GM19238 (cell line): ENCODE measurements around the gene SPTB.

Experiments used
- DNase-seq: peaks from one replicate; pipeline ENCODE4 v3.0.0; 2011; ENCODE audit warnings: low spot score; ENCODE audit not compliant: insufficient read length

SPTB gene

GRCh38 chr14:64885559-64885958 is 5.9 kb upstream of the SPTB start:
- DNase-seq = no peak

- DNase-seq = no peak
These were observed 764 bp upstream of the SPTB start for GRCh38 chr14:64880221-64881121.

GRCh38 chr14:64878837-64879634 is 671 bp downstream of the SPTB start:
- no peak for DNase-seq

DNA sequence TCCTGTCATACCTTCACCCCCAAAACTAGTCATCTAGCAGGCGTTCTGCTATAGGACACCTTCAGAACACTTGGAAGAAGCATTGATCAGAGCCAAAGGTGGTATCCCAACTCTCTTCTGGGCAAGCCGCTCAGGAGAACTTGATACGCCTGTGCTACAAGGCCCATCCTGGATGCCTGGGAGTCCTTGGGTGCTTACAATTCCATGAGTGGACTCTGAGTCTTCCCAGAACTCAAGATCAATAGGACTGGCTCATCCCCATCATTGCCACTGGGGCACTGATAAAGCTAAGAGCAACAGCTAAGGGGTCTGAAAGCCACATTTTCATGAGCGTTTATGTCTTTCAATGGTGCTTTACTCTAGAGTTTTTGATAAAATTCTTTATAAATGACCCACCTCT is 1.9 kb downstream of the SPTB start:
- no peak for DNase-seq

DNA sequence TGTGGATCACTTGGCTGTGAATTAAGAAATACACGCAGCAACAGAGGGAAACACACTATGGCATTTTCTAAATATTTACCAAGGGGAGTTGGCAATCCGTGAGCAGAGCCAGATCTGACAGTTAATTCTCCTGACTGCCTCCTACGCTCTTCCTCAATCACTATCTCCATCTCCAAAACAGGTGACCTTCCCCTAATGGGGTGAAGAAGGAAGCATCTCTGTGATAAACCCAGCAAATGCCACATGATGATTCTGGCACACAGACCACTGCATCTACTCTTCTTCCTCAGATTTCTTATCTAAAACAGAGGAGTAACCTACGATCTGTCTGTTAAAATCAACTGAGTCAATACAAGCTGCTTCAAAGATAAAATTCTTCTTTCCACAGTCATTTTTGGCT is 4.4 kb downstream of the SPTB start:
- no peak for DNase-seq

GRCh38 chr14:64873506-64874219 is 6.0 kb downstream of the SPTB start:
- DNase-seq = no peak

DNA sequence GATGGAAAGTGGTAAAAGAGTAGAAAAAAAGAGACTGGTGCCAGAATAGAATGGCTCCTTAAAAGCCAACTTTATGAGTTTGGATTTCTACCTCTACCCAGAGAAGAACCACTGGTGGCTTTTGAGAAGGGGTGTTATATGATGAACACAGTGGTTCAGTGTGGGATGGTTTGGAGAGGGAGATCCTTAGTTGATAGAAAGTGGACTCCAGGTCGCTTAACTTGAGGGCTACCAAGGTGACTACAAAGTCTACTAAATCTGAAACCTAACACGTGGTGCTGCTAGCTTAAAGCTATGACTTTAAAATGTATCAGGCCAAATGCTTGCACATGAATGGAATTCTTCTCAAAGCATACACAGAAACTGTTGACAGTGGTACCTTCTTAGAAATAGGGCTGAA is 8.4 kb downstream of the SPTB start:
- DNase-seq = no peak

DNA sequence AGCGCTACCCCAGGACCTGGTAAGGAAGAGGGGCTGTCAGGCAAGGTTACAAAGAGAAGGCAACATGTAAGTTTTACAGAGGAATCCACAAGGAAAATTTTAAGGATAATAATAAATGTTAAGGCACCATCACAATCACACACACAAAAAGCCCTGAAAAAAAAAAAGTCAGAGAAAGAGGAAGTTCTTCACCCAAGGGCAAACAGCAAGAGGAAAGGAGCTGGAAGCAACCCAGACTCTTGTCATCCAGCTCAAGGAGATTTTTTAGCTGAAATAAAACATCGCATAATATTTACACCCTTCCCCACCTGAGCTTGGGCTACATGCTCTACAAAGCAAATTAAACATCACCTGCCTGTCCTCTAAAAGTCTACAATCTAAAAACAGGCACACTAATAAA is 9.5 kb downstream of the SPTB start:
- DNase-seq = no peak

DNA sequence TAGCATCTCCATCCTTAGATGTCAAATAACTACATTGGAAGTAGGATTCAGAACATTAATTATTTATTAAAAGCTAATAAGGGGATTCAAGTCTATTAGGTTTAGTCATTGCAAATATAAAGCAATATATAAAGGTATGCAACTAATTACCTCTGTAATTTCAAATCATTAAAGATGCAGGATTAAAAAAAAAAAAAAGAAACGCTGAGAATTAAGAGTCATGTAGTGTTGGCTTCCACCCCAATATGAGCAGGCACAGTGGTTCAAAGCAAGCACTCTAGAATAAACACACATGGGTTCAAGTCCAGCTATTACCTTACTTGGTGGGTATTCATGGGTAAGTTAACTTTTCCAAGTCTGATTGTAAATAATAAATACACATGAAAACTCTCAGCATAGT is 10.9 kb downstream of the SPTB start:
- DNase-seq = no peak

GRCh38 chr14:64868379-64868778 is 11.3 kb downstream of the SPTB start:
- DNase-seq = no peak

DNA sequence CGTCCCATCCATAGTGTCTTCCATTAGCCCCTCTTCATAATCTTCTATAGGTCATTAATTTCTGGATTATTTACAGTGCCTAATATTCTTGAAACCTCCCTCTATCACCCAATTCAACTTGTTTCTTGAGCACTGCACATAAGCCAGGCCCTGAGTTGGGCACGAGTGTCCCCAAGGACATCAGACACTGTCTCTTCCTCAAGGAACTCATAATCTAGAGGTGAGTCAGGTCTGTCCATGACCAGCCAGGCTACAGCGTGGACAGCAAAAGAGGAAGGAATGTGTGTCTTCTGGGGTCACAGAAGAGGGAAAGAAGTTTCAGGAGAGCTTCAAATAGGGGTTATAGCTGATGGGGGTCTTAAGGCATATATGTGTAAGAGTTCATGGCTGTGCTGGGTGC is 12.5 kb downstream of the SPTB start:
- DNase-seq = no peak

DNA sequence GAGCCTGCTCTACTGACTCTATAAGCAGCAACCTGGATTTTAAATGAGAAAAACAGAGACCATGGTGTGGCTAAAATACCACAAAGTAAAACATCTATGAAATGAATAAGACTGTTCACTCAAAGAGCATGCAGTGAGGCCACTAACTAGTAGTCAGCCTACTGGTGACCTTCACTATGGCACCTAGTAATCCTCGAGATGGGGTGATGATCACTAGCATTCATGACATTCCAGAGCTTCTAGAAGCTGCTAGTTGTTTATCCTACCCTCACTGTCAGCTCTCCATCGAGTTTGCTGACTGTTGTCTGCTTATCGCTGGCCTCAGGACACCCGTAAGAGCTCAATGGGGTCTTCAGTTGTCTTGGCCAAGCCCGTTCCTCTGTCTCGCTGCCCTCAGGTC is 13.7 kb downstream of the SPTB start:
- DNase-seq = no peak

DNA sequence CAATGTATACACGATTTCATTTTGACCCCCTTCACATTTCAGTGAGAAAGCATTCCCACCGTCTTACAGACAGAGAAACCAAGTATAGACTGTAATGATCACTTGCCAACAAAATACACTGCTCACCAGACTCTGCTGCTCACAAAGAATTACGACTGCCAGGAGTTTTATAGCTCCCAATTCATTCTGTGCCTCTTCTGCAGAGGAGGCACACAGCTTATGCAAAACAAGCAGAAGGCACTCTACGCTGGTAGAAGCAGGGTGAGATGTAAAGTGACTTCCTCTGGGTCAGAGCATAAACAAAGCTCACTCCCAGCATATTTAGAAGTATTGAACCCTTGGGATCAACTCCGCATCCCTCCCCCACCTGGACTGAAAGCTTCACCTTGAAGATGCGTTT is 14.6 kb downstream of the SPTB start:
- DNase-seq = no peak

DNA sequence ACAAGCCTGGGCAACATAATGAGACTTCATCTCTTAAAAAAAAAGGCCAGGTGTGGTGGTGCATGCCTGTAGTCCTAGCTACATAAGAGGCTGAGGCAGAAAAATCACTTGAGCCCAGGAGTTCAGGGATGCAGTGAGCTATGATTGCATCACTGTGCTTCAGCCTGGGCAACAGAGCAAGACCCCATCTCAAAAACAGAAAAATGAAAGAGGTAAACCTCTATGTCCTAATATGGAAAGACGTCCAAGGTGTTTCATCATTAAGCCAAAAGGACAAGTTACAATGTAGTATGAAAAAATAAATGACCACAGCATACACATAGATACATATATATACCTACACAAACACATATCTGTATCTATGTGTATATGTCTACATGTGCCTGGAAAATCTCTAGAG is 15.4 kb downstream of the SPTB start:
- no peak for DNase-seq

DNA sequence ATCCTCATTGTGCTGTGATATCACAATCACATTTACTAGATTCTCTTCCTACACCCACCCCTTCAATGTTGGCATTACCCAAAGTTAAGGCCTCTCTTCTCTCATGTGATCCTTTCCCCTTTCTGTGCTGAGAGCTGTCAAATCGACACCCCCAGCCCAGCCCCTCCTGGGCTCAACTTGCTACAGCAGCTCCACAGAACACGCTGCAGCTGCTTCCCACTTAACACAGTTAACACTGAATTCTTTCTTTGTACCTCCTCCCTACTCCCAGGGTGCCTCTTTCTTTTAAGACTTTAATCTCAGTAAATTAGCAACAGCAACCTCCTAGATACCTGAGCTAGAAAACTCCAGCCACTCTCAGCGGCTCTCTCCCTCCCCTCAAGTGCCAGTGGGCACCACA is 17.8 kb downstream of the SPTB start:
- DNase-seq = no peak

DNA sequence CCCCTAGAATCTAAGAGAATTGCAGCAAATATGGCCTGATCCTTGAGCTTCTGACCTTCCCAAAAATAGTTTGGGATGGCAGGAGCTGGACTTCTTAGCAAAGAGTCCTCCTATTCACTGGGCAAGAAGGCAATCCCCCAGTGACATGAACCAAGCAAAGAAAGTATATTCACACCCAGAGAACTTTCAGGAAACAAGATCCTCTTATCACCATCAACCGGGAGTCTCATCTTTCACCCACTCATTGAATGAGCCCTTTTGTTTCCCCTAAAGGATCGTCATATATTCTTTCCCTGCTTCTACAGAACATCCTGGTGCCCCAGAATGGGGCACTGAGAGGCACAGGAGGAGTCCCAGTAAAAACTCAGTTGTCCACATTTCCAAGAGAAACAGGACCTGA is 19.7 kb downstream of the SPTB start:
- no peak for DNase-seq

DNA sequence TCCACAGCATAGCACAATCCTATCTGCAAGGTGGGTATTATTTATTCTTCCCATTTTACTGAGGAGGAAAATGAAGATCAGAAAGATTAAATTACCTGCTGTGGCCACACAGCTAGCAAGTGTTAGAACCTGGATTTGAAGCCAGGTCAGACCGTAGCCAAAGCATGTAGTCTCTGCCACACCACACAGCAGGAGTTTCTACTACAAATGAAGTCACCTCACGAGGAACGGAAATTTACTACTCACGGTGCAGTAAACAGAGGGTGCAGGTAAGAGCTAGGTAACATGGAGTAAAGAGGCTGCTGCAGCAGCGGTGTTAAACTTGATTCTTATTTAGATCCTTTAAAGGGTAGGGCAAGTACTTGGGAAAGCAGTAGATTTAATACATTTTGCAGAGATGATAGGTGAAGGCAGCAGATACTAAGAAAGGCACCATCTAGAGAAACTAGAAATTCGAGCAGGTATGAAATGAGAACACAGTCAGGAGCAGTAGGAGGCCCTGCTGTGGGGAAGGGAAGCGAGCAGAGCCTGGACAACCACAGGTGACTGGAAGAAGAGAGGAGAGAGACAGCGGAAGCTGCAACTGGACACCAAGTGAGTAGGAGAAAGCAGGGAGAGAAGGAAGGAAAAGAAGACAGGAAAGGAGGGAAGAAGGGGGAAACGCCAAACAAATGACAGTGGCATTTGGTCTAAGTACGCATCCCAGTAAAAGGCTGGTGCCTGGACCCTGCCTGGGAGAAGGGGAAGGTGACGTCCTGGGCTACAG is 21.5 kb downstream of the SPTB start:
- no peak for DNase-seq

- no peak for DNase-seq
These were observed 22.9 kb downstream of the SPTB start for GRCh38 chr14:64856529-64857445.

GRCh38 chr14:64855721-64856528 is 23.8 kb downstream of the SPTB start:
- no peak for DNase-seq
